ENCODE results near the gene SLC1A5.

DNA sequence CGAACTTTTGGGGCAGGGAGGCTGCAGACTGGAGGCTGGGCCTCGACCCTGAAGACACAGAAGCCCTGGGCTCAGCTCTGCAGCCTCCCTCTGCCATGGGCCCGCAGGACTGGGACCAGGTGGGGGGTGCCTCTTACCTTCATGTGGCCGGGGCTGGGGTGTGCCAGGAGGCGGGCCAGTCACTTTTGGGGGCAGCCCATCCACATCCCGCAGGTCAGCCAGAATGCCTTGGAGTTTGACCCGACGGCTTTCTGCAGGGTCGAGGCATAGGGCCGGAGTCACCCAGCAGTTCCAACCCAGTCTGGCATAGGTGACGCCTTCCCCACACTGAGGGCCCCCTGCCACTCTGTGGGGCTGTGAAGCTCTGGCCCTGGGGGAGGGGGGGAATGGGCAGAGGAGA lies 60.6 kb downstream of the SLC1A5 start:
- no peak for TF ChIP-seq CTCF (IDR thresholded peaks at IDR 0.05)
- no peak for TF ChIP-seq POLR2A (IDR thresholded peaks at IDR 0.05)
